GM12878 (cell line): ENCODE results near the gene MTHFD1L. TPM values are rescaled to one million over a fixed set of nuclear protein-coding genes. Genes with fewer than 3 reads are reported as not detected.

ENCODE experiments used
- ATAC-seq: fragments of 200-7000 bp; cut with Tn5 transposase; 3 replicates; pipeline ENCODE4 v1.9.1; 2020; ENCODE audit warnings: mild to moderate bottlenecking, moderate library complexity
- BruUV-seq: library from RNA; stranded (reverse); fragments of 400-500 nt; replicated peaks from 2 replicates; lab custom pipeline; 2021; lab: Mats Ljungman, UMichigan
- CTCF ChIA-PET: fragments of 300-600 bp; sonication (Branson Sonifier 250); formaldehyde crosslinking; extraction: SDS; loops from one replicate; lab custom pipeline; 2021; ENCODE audit warnings: inconsistent platforms; lab: Yijun Ruan, JAX
- POLR2A ChIA-PET: fragments of 350-600 bp; formaldehyde crosslinking; extraction: SDS; loops from one replicate; lab custom pipeline; 2021; ENCODE audit warnings: inconsistent platforms; lab: Charles Lee
- RAD21 ChIA-PET: fragments of 300-600 bp; sonication (Branson Sonifier 250); formaldehyde crosslinking; loops from one replicate; lab custom pipeline; 2023; ENCODE audit warnings: antibody characterized with exemption; ENCODE audit not compliant: unreplicated experiment; lab: Charles Lee
- SMC1A ChIA-PET: fragments of 300-600 bp; sonication (Branson Sonifier 250); formaldehyde crosslinking; loops from one replicate; lab custom pipeline; 2023; ENCODE audit not compliant: unreplicated experiment, uncharacterized antibody; lab: Charles Lee
- DNase-seq: peaks from one replicate; pipeline ENCODE4 v3.0.0-alpha.2; 2011; ENCODE audit warnings: low read depth, low spot score
- FAIRE-seq: peaks from 3 replicates; lab custom pipeline; 2011; peaks lifted over from hg19 to GRCh38; lab: Jason Lieb, UNC
- H2AFZ ChIP-seq: 2 replicates; pipeline ENCODE4 v1.6.0; 2011; ENCODE audit warnings: low read depth, low read length, control low read depth; ENCODE audit not compliant: control insufficient read depth
- H3K27ac ChIP-seq: 2 replicates; pipeline ENCODE4 v1.5.1; 2011; ENCODE audit warnings: control low read depth; ENCODE audit not compliant: control insufficient read depth, insufficient read depth
- H3K27me3 ChIP-seq, 2 experiments: replicated peaks in 1 of 2; 2 replicates each; pipeline versions ENCODE4 v1.6.0 to v1.6.1; 2011; ENCODE audit warnings: low read length in 1 of 2; ENCODE audit not compliant: control insufficient read depth in 2 of 2, insufficient read depth in 2 of 2
- H3K36me3 ChIP-seq, 2 experiments: 2 replicates each; pipeline ENCODE4 v1.5.1; 2011; ENCODE audit warnings: low read length in 1 of 2; ENCODE audit not compliant: control insufficient read depth in 2 of 2, insufficient read depth in 2 of 2
- H3K4me1 ChIP-seq: 2 replicates; pipeline ENCODE4 v1.6.1; 2011; ENCODE audit warnings: mild to moderate bottlenecking, low read length, moderate library complexity, mixed read lengths; ENCODE audit not compliant: control insufficient read depth, insufficient read depth
- H3K4me2 ChIP-seq: 2 replicates; pipeline ENCODE4 v1.6.0; 2011; ENCODE audit warnings: control low read depth; ENCODE audit not compliant: control insufficient read depth, insufficient read depth
- H3K4me3 ChIP-seq: fragments of 200-600 bp; sonication (generic); 2 replicates; pipeline ENCODE4 v1.5.1; 2016
- H3K79me2 ChIP-seq: 2 replicates; pipeline ENCODE4 v1.6.0; 2011; ENCODE audit warnings: low read length; ENCODE audit not compliant: control insufficient read depth, insufficient read depth
- H3K9ac ChIP-seq: 2 replicates; pipeline ENCODE4 v1.8.0; 2011; ENCODE audit warnings: low read length, control low read depth, mixed read lengths; ENCODE audit not compliant: control insufficient read depth, insufficient read depth
- H3K9me3 ChIP-seq: replicated peaks from 3 replicates; pipeline ENCODE4 v1.5.1; 2011; ENCODE audit warnings: mild to moderate bottlenecking, low read length; ENCODE audit not compliant: control insufficient read depth, insufficient read depth
- H4K20me1 ChIP-seq: 2 replicates; pipeline ENCODE4 v1.6.0; 2011; ENCODE audit not compliant: control insufficient read depth, insufficient read depth
- KAT2A ChIP-seq: conservative IDR thresholded peaks from 2 replicates; pipeline ENCODE4 v1.6.1; 2011; ENCODE audit warnings: low read depth, low read length; ENCODE audit not compliant: control insufficient read depth
- PAX5 ChIP-seq: IDR thresholded peaks from 2 replicates; pipeline ENCODE4 v1.6.1; 2011; ENCODE audit warnings: low read depth, low read length, borderline replicate concordance
- TBL1XR1 ChIP-seq: IDR thresholded peaks from 2 replicates; pipeline ENCODE4 v1.6.1; 2012; ENCODE audit warnings: low read depth, low read length, improper control_type of control experiment
- TCF7 ChIP-seq: IDR thresholded peaks from 2 replicates; pipeline ENCODE4 v1.6.1; 2014; ENCODE audit warnings: antibody characterized with exemption, borderline replicate concordance
- YY1 ChIP-seq: IDR thresholded peaks from 2 replicates; pipeline ENCODE4 v1.6.1; 2011; ENCODE audit warnings: low read depth, mild to moderate bottlenecking, low read length
- ZNF622 ChIP-seq: fragments of 450-650 bp; IDR thresholded peaks from 2 replicates; pipeline ENCODE4 v1.6.1; 2017; ENCODE audit warnings: mild to moderate bottlenecking, inconsistent platforms
- WGBS: methylation state at CpG from one replicate; pipeline ENCODE4 v1.1.6; 2016; ENCODE audit warnings: low lambda C conversion rate; ENCODE audit not compliant: insufficient replicate concordance, insufficient coverage; ENCODE audit errors: missing lambda C conversion rate; 5-methylcytosine and 5-hydroxymethylcytosine counted together
- in situ Hi-C: fragments of 300-500 bp; cut with MboI; formaldehyde crosslinking; loops from 9 replicates; pipeline ENCODE4 v1.14.3; 2018; ENCODE audit warnings: mixed read lengths
- intact Hi-C: fragments of 100-400 bp; cut with micrococcal nuclease; formaldehyde crosslinking; loops from one replicate; pipeline ENCODE4 v1.14.2; 2022; ENCODE audit not compliant: unreplicated experiment
- polyA plus RNA-seq, 11 experiments: library from polyadenylated mRNA; depleted of rRNA in 4 of 11; unstranded in 6 of 11; stranded (reverse) in 5 of 11; fragments of >200 nt; fragmentation: Nextera tagmentation in 4 of 11; fragmentation: Illumina TruSeq in 1 of 11; extraction: Ambion mirVana in 4 of 11; extraction: Trizol in 1 of 11; gene quantifications; 1 replicate in 1 of 11; 2 replicates in 10 of 11; pipeline versions ENCODE4 v1.2.1 to v1.2.3, GENCODE V29; 2011 to 2016; ENCODE audit warnings: inconsistent platforms in 2 of 11, missing spikeins in 2 of 11, low read depth in 1 of 11
- total RNA-seq, 4 experiments: library from RNA; depleted of rRNA in 3 of 4; stranded (reverse); fragments of >200 nt in 3 of 4; fragmentation: Illumina TruSeq in 1 of 4; extraction: Trizol in 1 of 4; gene quantifications; 2 replicates each; pipeline versions ENCODE4 v1.2.1 to v1.2.3, GENCODE V29; 2013 to 2021
- TF ChIP-seq, protein P1 (sequence below): fragments of 450-650 bp; IDR thresholded peaks from 2 replicates; pipeline ENCODE4 v1.6.1; 2018; ENCODE audit warnings: borderline replicate concordance, mild to moderate bottlenecking; ENCODE audit not compliant: partially characterized antibody
- TF ChIP-seq, protein P2 (sequence below): IDR thresholded peaks from 2 replicates; pipeline ENCODE4 v1.6.1; 2011; ENCODE audit warnings: low read depth, mild to moderate bottlenecking, low read length, moderate library complexity, borderline replicate concordance; ENCODE audit errors: extremely low read depth
- TF ChIP-seq, protein P3 (sequence below): fragments of 450-650 bp; IDR thresholded peaks from 2 replicates; pipeline ENCODE4 v1.6.1; 2017; ENCODE audit warnings: antibody characterized with exemption, mild to moderate bottlenecking, moderate library complexity

MTHFD1L gene
- total and polyA plus RNA-seq, 10 of the 15 experiments (the other 5 are each of a cell fraction or from before 2014, with no cell fraction given) = 11.7 to 75.5 (median 28.8) TPM

DNA sequence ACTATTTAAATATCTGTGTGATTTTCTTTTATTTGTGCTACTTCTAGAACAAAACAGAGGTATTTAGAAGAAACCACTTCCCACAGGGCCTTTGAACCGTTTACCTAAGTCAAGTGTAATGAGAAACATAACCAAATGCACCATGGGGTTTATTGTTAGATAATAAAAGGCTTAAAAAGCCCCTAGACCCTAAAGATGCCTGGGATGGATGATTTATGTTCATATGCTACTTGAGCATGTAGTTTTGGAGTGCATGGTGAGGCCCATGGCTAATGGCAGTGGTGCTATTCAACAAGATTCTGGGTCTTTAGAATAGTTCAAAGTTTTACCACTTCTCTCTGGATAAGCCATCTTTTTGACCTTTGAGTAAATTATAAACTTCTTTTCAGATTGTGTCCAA is 65.9 kb downstream of the MTHFD1L start:
- CTCF ChIA-PET = interaction anchor here (5.2 kb wide), 1 partner anchor 39 kb away, joined by 38 read pairs; no protein-coding TSS in a partner anchor
- no peaks in the 10 kb centered on the region for H3K79me2 ChIP-seq
- intact Hi-C loops (no loop called here), in situ Hi-C loops (no loop called here)
- SMC1A ChIA-PET = interaction anchor here (0.6 kb wide), 1 partner anchor 300 kb away, joined by 4 read pairs; no protein-coding TSS in a partner anchor
- H3K27ac ChIP-seq = no peak overlapping the region
- DNase-seq (no peak), FAIRE-seq (no peak), ATAC-seq (no peak)
- POLR2A ChIA-PET = interaction anchor here (0.6 kb wide), 1 partner anchor 36 kb away, joined by 5 read pairs; no protein-coding TSS in a partner anchor
- no peaks in the 10 kb centered on the region for H3K9me3 ChIP-seq
- TF ChIP-seq ZNF622 = no peak
- no peak for TF ChIP-seq TBL1XR1
- no peak for TF ChIP-seq KAT2A
- TF ChIP-seq PAX5 = no peak
- no peak for TF ChIP-seq TCF7
- TF ChIP-seq, protein P1, sequence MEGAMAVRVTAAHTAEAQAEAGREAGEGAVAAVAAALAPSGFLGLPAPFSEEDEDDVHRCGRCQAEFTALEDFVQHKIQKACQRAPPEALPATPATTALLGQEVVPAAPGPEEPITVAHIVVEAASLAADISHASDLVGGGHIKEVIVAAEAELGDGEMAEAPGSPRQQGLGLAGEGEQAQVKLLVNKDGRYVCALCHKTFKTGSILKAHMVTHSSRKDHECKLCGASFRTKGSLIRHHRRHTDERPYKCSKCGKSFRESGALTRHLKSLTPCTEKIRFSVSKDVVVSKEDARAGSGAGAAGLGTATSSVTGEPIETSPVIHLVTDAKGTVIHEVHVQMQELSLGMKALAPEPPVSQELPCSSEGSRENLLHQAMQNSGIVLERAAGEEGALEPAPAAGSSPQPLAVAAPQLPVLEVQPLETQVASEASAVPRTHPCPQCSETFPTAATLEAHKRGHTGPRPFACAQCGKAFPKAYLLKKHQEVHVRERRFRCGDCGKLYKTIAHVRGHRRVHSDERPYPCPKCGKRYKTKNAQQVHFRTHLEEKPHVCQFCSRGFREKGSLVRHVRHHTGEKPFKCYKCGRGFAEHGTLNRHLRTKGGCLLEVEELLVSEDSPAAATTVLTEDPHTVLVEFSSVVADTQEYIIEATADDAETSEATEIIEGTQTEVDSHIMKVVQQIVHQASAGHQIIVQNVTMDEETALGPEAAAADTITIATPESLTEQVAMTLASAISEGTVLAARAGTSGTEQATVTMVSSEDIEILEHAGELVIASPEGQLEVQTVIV = no peak
- TF ChIP-seq, protein P2, sequence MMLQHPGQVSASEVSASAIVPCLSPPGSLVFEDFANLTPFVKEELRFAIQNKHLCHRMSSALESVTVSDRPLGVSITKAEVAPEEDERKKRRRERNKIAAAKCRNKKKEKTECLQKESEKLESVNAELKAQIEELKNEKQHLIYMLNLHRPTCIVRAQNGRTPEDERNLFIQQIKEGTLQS = no peak
- TF ChIP-seq YY1 = no peak
- TF ChIP-seq, protein P3, sequence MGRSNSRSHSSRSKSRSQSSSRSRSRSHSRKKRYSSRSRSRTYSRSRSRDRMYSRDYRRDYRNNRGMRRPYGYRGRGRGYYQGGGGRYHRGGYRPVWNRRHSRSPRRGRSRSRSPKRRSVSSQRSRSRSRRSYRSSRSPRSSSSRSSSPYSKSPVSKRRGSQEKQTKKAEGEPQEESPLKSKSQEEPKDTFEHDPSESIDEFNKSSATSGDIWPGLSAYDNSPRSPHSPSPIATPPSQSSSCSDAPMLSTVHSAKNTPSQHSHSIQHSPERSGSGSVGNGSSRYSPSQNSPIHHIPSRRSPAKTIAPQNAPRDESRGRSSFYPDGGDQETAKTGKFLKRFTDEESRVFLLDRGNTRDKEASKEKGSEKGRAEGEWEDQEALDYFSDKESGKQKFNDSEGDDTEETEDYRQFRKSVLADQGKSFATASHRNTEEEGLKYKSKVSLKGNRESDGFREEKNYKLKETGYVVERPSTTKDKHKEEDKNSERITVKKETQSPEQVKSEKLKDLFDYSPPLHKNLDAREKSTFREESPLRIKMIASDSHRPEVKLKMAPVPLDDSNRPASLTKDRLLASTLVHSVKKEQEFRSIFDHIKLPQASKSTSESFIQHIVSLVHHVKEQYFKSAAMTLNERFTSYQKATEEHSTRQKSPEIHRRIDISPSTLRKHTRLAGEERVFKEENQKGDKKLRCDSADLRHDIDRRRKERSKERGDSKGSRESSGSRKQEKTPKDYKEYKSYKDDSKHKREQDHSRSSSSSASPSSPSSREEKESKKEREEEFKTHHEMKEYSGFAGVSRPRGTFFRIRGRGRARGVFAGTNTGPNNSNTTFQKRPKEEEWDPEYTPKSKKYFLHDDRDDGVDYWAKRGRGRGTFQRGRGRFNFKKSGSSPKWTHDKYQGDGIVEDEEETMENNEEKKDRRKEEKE = no peak
- H3K4me3 ChIP-seq = no peak overlapping the region
- no peaks in the 10 kb centered on the region for H3K4me1 ChIP-seq
- H4K20me1 ChIP-seq = no peaks in the 10 kb centered on the region
- no peak overlapping the region for H3K9ac ChIP-seq
- H3K27me3 ChIP-seq = no peaks in the 10 kb centered on the region
- no peak overlapping the region for H3K4me2 ChIP-seq
- H2AFZ ChIP-seq = no peak overlapping the region
- no TSS peak for BruUV-seq
- 89% methylated on average over 1 of the region's 1 CpG for WGBS
- RAD21 ChIA-PET = no interaction called here
- H3K36me3 ChIP-seq = peaks cover 2 to 9% of the 10 kb centered on the region in 2 experiments; a peak in 3 of 4 replicates
